ENCODE data around the gene PLAC8. TPM values are rescaled to one million over a fixed set of nuclear protein-coding genes. Genes with fewer than 3 reads are reported as not detected.

PLAC8 gene
- total and polyA plus RNA-seq, 2 of the 13 experiments (the other 11 are each of a cell fraction or from before 2014, with no cell fraction given) = 3.0 to 174 TPM

- TF ChIP-seq JUN (CRISPR knock-in tag; IDR thresholded peaks at IDR 0.05) (peak; percentile 71), FOXP4 (CRISPR knock-in tag; IDR thresholded peaks at IDR 0.05) (0 out of 2 replicates have a peak, but pooled peaks have one; percentile 9), ZNF337 (CRISPR knock-in tag; IDR thresholded peaks at IDR 0.05; ENCODE audit: borderline replicate concordance, low read depth) (0 out of 2 replicates have a peak, but pooled peaks have one; percentile 65), PITX1 (CRISPR knock-in tag; IDR thresholded peaks at IDR 0.05) (peak; percentile 59; the same call in 1 of the 2 replicates), ZNF670 (CRISPR knock-in tag; IDR thresholded peaks at IDR 0.05; ENCODE audit: borderline replicate concordance) (0 out of 2 replicates have a peak, but pooled peaks have one; percentile 28), SMAD9 (CRISPR knock-in tag; IDR thresholded peaks at IDR 0.05) (no peak), ESRRA (CRISPR knock-in tag; IDR thresholded peaks at IDR 0.05; ENCODE audit: low read depth) (no peak), ZNF580 (CRISPR knock-in tag; IDR thresholded peaks at IDR 0.05; ENCODE audit: borderline replicate concordance, low read depth) (no peak), ZSCAN21 (CRISPR knock-in tag; IDR thresholded peaks at IDR 0.05; ENCODE audit: borderline replicate concordance) (peak; percentile 68; the same call in 1 of the 2 replicates), RARA (CRISPR knock-in tag; IDR thresholded peaks at IDR 0.05) (peak; percentile 82), ZNF577 (CRISPR knock-in tag; IDR thresholded peaks at IDR 0.05; ENCODE audit: borderline replicate concordance, low read depth) (no peak), FOXK1 (CRISPR knock-in tag; IDR thresholded peaks at IDR 0.05; ENCODE audit: borderline replicate concordance, low read depth) (peak; percentile 27; the same call in 1 of the 2 replicates), FOSL1 (CRISPR knock-in tag; IDR thresholded peaks at IDR 0.05; ENCODE audit: borderline replicate concordance) (peak; percentile 81), ZNF34 (CRISPR knock-in tag; IDR thresholded peaks at IDR 0.05; ENCODE audit: borderline replicate concordance) (no peak), ZFP36 (IDR thresholded peaks at IDR 0.05; ENCODE audit: borderline replicate concordance, low read depth, low read length, partially characterized antibody) (no peak), ZNF143 (CRISPR knock-in tag; IDR thresholded peaks at IDR 0.05) (no peak), SETDB1 (CRISPR knock-in tag; IDR thresholded peaks at IDR 0.05; ENCODE audit: borderline replicate concordance) (peak; percentile 82; the same call in 1 of the 2 replicates), TFE3 (CRISPR knock-in tag; IDR thresholded peaks at IDR 0.05) (peak; percentile 94), ZKSCAN8 (CRISPR knock-in tag; IDR thresholded peaks at IDR 0.05; ENCODE audit: borderline replicate concordance) (peak; percentile 50; the same call in 1 of the 2 replicates), PTBP1 (IDR thresholded peaks at IDR 0.05; ENCODE audit: low read depth, low read length, poor library complexity, severe bottlenecking) (no peak), ETV5 (CRISPR knock-in tag; IDR thresholded peaks at IDR 0.05; ENCODE audit: borderline replicate concordance) (0 out of 2 replicates have a peak, but pooled peaks have one; percentile 20)
- TF ChIP-seq, protein P1, sequence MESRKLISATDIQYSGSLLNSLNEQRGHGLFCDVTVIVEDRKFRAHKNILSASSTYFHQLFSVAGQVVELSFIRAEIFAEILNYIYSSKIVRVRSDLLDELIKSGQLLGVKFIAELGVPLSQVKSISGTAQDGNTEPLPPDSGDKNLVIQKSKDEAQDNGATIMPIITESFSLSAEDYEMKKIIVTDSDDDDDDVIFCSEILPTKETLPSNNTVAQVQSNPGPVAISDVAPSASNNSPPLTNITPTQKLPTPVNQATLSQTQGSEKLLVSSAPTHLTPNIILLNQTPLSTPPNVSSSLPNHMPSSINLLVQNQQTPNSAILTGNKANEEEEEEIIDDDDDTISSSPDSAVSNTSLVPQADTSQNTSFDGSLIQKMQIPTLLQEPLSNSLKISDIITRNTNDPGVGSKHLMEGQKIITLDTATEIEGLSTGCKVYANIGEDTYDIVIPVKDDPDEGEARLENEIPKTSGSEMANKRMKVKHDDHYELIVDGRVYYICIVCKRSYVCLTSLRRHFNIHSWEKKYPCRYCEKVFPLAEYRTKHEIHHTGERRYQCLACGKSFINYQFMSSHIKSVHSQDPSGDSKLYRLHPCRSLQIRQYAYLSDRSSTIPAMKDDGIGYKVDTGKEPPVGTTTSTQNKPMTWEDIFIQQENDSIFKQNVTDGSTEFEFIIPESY (CRISPR knock-in tag; IDR thresholded peaks at IDR 0.05) = 0 out of 2 replicates have a peak, but pooled peaks have one; percentile 21
These were observed 25.1 kb upstream of the PLAC8 start (continued) for GRCh38 chr4:83139514-83140156.

All from HepG2 (cell line).